Globus pallidus (tissue), 1 donor: ENCODE data around the gene MBD2.
"Not testable (repeated sequence)": the region's sequence is repeated elsewhere in the genome, so short reads cannot be mapped to it uniquely, and the experiment has no call there.

Experiments used
- DNase-seq: peaks from one replicate; pipeline ENCODE4 v3.0.0-alpha.2; 2015; ENCODE audit warnings: low spot score

The MBD2 gene, protein sequence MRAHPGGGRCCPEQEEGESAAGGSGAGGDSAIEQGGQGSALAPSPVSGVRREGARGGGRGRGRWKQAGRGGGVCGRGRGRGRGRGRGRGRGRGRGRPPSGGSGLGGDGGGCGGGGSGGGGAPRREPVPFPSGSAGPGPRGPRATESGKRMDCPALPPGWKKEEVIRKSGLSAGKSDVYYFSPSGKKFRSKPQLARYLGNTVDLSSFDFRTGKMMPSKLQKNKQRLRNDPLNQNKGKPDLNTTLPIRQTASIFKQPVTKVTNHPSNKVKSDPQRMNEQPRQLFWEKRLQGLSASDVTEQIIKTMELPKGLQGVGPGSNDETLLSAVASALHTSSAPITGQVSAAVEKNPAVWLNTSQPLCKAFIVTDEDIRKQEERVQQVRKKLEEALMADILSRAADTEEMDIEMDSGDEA

DNA sequence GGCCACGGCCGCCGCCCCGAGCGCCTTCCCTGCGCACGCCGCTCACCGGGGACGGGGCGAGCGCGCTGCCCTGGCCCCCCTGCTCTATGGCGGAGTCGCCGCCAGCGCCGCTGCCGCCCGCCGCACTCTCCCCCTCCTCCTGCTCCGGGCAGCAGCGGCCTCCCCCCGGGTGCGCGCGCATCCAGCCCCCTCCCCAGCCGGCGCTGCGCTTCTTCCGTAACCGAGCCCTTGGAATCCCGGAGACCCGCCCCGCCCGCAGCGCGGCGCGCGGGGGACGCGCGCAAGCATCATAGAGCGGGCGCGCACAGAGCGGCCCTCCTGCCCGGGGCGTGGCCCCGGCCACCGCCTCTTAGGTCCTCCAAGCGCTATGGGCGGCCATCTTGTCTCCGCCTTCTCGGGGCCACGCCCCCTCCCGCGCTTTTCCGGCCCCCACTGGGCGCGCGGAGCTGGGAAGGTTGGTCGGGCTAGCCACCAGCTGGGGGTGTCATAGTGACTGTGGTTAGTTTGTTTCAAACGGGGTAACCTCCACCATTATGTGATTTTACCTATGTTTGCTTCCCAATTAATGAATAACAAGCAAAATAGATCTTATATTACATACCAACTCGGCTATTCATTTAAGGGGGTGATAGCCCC, at the start of gene MBD2:
Gene MBD2 (minus strand): TSS at position 291 of the 636 bp plus-strand sequence. CDS start 110 bp downstream, at position 181.
- DNase-seq, result peak; percentile 95

DNA sequence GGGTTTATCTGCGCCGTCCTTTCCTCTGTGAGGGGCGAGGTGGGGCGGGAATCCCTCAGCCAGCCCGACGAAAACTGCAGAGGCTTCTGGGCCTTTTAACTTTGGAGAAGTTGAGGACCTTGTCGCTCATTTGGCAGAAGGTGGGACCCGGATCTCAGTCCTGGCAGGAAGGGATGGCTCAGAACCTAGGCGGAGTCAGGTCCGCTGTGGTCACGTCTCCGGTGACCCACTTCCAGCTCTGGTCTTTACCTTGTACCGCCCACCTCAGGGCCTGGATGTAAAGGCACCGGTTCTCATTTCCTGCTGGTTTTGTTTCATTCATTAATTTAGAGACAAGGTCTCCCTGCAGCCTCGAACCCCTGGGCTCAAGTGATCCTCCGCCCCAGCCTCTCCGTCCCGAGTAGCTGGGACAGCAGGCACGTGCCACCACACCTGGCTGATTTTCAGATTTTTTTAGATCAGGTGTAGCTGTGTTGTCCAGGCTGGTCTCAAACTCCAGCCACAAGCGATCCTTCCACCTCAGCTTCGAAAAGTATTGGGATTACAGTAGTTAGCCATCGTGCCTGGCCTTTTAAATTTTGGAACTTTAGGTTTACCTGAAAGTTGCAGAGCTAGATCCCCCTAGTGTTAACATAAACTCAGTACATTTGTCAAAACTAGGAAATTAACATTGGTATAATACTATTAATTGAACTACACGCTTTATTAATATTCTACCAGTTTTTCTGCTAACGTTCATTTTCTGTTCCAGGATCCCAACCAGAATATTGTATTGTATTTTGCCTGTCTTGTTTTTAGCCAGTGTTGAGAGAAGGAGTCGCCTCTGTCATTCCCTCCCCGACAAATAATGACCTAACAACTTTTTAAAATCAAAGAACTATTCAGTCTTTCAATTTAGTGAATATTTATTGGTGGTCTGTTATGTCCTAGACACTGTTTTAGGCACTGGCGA, 45.7 kb upstream of the MBD2 start:
- no peak for DNase-seq

DNA sequence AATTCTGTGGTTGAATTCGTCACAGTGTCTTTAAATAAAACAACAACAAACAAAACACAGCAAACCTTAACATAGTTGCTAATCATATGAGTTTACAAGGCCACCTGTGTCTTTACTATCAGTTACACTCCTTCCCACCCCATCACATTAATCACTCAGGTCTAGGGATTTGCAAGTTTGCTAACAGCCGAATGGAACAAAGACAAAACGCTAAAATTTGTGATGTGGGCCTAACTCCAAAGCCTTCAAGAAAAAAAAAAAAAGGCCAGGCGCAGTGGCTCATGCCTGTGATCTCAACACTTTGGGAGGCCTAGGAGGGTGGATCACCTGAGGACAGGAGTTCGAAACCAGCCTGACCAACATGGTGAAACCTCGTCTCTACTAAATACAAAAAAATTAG, 44.3 kb upstream of the MBD2 start:
- DNase-seq, result no peak

DNA sequence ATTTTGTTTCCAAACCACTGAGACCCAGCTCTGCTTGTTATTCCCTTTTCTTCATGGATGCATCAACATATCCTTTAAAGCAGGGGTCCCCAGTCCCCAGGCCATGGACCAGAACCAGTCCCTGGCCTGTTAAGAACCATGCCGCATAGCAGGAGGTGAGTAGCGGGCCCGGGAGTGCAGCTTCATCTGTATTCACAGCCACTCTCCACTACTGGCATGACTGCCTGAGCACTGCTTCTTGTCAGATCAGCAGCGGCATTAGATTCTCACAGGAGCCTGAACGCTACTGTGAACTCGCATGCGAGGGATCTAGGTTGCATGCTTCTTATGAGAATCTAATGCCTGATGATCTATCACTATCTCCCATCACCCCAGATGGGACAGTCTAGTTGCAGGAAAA, 43.2 kb upstream of the MBD2 start:
- peak; percentile 26 for DNase-seq

DNA sequence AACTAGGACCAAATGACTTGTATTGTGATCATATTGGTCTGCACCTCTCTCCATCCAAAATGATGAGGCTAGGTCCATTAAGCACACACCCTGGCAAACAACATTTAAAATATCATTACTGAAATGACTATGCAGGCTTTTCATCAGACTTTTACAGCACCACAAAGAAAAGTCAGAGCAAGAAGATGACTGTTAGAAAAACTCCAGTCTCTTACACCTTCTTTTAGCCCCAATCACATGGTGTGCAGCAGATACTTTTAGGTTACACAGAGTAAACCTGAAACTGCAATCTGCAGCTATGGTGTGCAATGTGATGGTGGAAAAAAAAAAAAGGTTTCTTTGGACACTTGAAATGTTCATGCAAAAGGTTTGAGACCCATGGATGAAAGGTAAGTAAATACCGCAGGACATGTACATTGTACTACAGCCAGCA, 39.5 kb upstream of the MBD2 start:
- no peak for DNase-seq

DNA sequence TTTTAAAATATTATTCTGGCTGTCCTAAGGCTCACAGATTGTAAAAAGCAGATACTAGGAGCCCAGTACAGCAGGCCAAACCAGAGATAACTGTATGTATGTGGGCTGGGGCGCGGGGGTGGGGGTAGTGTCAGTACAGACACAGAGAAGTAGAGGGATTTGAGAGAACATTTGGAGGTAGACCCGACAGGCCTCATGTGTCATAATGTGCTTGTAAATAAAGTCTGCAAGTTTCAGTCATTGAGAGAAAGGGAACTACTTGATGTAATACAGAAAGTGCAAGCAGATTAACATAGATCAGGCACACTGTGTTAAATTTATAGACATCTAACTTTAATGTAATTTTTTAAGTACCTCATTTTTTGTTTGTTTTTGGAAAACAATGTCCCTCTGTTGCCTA, 37.4 kb upstream of the MBD2 start:
- no peak for DNase-seq

DNA sequence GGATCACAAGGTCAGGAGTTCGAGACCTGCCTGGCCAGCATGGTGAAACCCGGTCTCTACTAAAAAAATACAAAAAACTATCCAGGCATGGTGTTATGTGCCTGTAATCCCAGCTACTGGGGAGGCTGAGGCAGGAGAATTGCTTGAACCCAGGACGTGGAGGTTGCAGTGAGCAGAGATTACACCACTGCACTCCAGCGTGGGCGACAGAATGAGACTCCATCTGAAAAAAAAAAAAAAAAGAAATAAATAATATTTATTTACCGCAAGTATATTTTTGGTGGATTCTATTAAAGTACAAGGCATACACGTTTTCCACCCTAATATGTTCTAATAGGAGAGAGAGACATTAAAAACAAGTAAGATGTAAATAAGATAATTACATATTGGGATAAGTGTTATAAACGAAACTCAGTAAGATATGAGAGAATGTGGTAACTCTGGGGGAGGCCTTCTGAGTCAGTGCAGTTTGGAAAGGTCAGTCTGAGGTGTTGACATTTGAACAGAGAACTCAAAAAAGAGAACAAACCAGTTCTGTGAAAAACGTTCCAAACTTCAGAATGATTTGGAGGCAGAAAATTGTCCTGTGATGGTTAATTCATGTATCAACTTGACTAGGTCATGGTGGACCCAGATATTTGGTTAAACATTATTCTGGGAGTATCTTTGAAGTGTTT, 36.1 kb upstream of the MBD2 start:
- DNase-seq, result no peak

DNA sequence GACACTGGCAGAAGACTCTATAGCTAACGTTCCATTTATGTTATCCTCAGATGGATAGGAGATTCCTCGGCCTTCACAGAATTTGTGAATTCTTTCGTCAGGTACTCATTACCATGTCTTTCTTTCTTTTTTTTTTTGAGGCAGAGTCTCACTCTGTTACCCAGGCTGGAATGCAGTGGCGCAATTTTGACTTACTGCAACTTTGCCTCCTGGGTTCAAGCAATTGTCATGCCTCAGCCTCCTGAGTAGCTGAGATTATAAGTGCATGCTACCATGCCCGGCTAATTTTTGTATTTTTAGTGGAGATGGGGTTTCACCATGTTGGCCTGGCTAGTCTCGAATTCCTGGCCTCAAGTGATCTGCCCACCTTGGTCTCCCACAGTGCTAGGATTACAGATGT, 33.3 kb upstream of the MBD2 start:
- DNase-seq, result not testable (repeated sequence)

DNA sequence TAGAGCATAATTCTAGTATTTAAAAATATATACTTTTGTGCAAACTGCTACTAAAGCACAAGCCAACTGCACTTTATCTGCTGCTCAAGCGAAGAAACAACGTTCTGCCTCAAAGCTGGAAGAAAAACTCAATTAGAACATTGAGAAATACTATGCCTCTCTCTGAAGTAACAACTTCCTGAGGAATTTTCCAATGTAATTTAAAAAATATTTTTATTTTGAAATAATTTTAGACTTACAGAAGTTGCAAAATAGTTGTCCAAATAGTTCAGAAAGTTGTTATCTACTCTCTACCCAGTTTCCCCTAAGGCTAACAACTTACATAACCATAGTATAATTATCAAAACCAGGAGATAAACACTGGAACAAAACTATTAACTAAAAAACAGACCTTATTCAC, 32.5 kb upstream of the MBD2 start:
- DNase-seq, result no peak

DNA sequence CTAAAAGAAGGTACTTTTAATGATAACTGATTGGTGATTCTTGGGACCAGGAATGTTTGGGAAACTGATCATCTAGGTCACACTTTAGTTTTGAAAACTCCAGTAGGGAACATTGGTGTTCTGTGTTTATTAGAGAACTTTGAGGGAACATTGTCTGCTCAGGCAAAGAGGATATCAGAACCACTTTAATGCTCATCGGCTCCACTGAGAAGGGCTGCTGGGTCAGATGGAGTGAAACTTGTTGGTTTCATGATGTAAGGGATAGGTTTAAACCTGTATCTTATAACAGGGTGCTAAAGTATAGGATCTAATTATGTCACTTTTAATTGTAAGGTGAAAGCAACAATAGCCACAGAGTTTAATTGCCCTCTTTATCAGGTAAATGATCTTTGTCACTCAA, 30.7 kb upstream of the MBD2 start:
- no peak for DNase-seq

DNA sequence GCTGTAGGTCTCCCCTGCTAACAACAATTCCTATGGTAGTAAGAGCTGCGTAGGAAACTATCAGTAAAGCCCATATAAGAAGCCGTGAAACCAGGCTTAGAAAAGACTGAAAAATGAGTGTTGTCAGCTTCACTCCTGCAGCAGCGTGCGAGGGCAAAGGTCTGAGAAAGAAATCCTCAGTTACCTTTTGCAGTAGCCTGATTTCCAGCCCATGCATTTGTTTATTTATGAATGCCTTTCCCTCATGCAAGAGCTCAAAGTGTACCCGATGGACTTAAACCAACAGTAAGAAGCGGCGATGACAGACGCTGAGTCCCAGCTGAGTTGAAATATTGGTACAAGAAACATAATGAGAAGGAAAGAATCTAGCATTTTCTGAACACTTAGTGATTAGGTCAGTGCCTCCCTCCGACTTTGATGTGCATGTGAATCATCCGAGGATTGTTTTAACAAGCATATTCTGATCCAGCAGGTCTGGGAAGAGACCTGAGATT, 29.8 kb upstream of the MBD2 start:
- no peak for DNase-seq

DNA sequence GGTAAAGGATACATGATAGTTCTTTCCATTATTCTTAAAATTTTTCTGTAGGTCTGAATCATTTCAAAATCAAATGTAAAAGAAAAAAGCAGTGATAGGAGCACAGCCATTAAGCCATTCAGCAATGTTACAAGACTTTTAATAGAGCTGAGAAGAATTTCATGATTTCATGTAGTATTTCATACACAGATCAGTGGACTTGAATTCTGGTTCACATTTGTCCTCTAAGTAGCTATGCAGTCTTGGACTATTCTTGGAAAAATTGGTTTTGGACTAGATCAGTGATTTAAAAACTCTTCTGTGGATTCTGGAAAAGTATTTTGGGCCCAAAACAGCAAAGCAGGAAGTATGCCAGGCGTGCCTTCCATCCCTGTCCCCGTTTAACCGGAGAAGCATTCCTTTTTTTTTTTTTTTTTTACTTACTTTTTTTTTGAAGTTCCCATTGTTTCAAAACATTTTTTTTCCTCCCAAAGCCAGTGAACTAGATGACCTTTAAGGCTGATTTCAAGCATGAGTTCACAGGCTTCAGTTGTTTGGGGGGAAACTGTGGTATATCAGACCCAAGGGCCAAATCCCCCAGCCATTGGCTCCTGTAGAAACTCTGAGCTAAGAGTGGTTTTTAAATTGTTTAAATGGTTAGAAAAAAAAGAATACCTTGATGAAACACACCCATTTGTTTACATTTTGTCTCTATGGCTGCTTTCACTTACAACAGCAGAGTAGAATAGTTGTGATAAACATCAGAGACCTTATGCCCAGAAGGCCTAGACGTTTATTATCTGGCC, 27.3 kb upstream of the MBD2 start:
- no peak for DNase-seq

DNA sequence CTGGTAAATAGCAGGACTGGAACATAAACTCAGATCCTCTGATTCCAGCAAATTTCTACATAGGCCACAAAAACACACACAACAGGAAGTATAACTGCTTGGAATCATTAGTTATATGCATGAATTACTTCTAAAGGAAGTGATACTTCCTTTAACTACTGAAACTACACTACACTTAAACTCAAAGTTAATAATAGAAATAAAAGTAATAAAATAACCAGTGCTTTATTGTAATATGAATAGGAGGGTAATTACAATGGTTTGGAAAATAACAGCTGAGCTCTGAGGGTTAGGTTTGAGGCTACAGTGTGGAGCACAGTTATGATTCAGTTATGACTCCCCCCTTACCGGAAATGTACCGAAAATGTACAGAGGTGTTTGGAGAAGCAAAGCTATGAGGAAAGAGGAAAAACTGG, 26.4 kb upstream of the MBD2 start:
- DNase-seq, result no peak

DNA sequence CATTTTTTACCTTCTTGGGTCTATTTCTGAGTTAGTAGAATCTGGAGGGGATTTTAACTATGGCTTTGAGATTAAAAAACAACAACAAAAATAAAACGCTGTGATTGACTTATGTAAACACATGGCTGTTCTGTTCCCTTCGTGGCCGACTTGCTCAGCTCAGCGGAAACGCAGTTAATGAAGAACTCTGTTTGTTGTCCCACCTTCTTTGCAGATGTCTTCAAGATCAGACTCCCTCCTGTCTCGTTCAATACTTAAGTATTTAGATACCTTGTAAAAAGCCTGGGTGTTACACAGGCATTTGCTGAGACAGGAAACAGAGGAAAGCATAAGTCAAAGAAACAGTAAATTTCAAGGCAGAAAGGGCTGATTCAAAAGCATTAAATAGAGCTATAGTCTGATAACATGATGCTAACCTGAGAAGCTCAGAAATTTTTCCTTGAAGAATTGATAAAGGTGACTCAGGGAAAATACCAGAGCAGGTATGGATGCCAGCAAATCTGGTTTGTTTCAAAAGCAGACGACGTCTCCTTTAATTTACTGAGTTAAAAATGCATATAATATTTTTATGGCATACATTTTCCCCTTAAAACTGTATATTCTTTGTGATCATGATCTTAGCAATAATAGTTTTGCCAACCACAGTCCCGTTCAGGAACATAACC, 23.2 kb upstream of the MBD2 start:
- DNase-seq, result no peak

DNA sequence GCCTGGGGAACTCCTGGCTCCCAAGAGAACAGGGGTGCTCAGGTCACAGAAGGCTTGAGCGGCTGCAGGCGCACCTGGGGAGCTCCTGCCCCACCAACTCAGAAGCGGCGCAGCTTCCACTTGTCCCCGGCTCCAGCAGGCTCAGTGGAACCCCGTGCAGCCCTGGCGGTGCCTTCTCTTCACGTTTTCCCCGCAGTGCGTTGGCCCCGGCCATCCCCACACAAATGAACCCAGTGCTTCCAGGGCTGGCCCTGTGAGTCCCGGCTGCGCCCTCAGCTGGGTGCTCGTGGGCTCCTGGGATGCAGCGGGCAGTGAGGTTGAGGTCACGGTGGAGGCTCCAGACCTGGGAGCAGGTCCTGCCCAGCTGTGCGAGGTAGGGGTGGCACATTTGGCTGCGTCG, 17.9 kb upstream of the MBD2 start:
- no peak for DNase-seq

DNA sequence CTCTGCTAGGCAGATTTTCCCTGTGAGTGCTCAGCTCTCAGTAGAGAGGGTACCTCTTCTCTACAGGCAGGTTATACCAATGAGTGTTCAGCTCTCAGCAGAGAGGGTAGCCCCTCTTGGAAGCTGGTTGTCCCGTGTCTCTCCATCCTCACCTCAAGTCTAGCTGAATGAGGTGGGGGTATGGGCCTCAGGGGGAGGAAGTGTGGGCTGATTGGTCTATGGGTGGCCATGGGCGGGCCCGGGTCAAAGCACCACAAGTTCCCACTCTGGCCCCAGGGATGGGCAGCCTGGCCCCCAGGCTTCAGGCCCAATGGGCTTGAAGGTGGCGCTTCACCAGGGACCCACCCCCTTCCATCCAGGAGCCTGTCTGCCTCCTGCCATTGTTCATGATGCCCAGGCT, 17.0 kb upstream of the MBD2 start:
- no peak for DNase-seq

DNA sequence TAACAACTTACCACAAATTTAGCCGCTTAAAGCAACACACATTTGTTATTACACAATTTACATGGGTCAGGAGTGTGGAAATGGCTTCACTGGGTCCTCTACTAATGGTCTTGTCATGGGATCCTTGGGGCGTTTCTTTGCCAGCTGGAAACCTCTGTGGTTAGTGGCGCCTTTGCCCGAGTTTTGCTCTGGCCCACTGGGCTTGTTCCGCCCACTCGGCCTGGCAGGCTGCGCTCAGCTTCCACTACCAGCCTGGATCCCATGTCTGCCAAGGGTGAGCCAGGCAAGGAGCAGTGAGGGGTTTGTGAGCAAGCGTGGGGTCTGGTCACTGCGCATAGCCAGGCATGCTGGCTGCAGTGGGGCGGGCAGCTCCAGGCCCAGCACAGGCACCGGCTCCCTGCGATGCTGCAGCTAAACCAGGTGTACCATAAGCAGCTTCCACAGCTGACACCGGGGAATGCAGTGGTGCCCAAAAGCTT, 16.2 kb upstream of the MBD2 start:
- DNase-seq, result no peak

DNA sequence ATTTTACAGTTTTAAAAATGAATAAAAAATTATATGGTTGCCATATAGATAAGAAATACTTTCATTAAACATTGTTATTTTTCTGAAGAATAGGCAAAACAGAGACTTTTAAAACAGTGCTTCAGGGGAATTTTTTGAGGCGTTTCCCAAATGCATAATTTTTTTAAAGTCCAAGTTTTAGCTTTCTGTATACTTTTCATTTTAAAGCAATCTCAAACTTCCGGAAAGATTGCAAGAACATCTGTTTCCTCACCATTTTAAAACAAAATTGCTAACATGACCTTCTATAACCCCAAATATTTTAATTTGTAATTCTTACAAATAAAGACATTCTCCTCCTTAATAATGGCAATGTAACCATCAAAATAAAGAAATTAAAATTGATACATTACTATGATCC, 15.1 kb upstream of the MBD2 start:
- no peak for DNase-seq

DNA sequence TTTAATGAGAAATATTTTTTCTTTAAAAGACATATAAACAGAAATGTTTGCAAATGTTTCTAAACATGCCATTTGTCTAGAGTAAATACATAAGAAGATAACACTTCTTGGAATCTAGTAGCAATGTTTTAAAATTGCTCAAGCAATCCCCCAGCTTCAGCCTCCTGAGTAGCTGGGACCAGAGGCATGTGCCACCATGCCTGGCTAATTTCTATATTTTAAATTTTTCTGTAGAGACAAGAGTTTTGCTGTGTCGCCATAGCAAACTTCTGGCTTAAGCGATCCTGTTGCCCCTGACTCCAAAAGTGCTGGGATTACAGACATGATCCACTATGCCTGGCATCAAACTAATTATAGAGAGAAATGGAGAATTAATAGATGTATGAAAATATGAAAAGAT, 14.6 kb upstream of the MBD2 start:
- no peak for DNase-seq
